ENCODE measurements around the gene ANP32B.

Gene ANP32B

GRCh38 chr9:98047002-98047401, 63.9 kb downstream of the ANP32B start:
- peaks cover 32% of the 10 kb centered on the region for H3K79me2 ChIP-seq (ENCODE audit: control insufficient read depth, insufficient read depth, low read length, unreplicated experiment)
- H3K27ac ChIP-seq (ENCODE audit: low read depth, low read length) = no peak overlapping the region
- H3K27me3 ChIP-seq (ENCODE audit: insufficient read depth, low read length) = no peaks in the 10 kb centered on the region
- H3K4me1 ChIP-seq (ENCODE audit: control insufficient read depth, insufficient read depth, low read length, unreplicated experiment) = peaks cover 14% of the 10 kb centered on the region
- H3K36me3 ChIP-seq (ENCODE audit: insufficient read depth, low read length) = no peaks in the 10 kb centered on the region
- H2AFZ ChIP-seq (ENCODE audit: low read length, unreplicated experiment) = no peak overlapping the region
- H3K4me3 ChIP-seq (ENCODE audit: low read depth, low read length) = peak overlapping the region; percentile 79; the same call in 1 of the 2 replicates

GRCh38 chr9:98049288-98050072, 66.3 kb downstream of the ANP32B start:
- no peak overlapping the region for H2AFZ ChIP-seq (ENCODE audit: low read length, unreplicated experiment)
- H3K4me1 ChIP-seq (ENCODE audit: control insufficient read depth, insufficient read depth, low read length, unreplicated experiment) = peaks cover 14% of the 10 kb centered on the region
- H3K79me2 ChIP-seq (ENCODE audit: control insufficient read depth, insufficient read depth, low read length, unreplicated experiment) = peaks cover 35% of the 10 kb centered on the region
- H3K27me3 ChIP-seq (ENCODE audit: insufficient read depth, low read length) = no peaks in the 10 kb centered on the region
- H3K27ac ChIP-seq (ENCODE audit: low read depth, low read length) = no peak overlapping the region
- no peak overlapping the region for H3K4me3 ChIP-seq (ENCODE audit: low read depth, low read length)
- H3K36me3 ChIP-seq (ENCODE audit: insufficient read depth, low read length) = no peaks in the 10 kb centered on the region

GRCh38 chr9:98050351-98050750, 67.2 kb downstream of the ANP32B start:
- Histone ChIP-seq H3K4me3 (ENCODE audit: low read depth, low read length) (no peak overlapping the region), H3K79me2 (ENCODE audit: control insufficient read depth, insufficient read depth, low read length, unreplicated experiment) (peaks cover 29% of the 10 kb centered on the region), H3K27ac (ENCODE audit: low read depth, low read length) (no peak overlapping the region), H3K36me3 (ENCODE audit: insufficient read depth, low read length) (no peaks in the 10 kb centered on the region), H2AFZ (ENCODE audit: low read length, unreplicated experiment) (no peak overlapping the region), H3K4me1 (ENCODE audit: control insufficient read depth, insufficient read depth, low read length, unreplicated experiment) (peaks cover 8% of the 10 kb centered on the region), H3K27me3 (ENCODE audit: insufficient read depth, low read length) (no peaks in the 10 kb centered on the region)

GRCh38 chr9:98054376-98054951, 71.3 kb downstream of the ANP32B start:
- Histone ChIP-seq H3K27me3 (ENCODE audit: insufficient read depth, low read length) (no peaks in the 10 kb centered on the region), H3K79me2 (ENCODE audit: control insufficient read depth, insufficient read depth, low read length, unreplicated experiment) (peaks cover 30% of the 10 kb centered on the region), H3K4me1 (ENCODE audit: control insufficient read depth, insufficient read depth, low read length, unreplicated experiment) (peaks cover 17% of the 10 kb centered on the region), H3K4me3 (ENCODE audit: low read depth, low read length) (no peak overlapping the region), H3K36me3 (ENCODE audit: insufficient read depth, low read length) (no peaks in the 10 kb centered on the region), H2AFZ (ENCODE audit: low read length, unreplicated experiment) (no peak overlapping the region), H3K27ac (ENCODE audit: low read depth, low read length) (no peak overlapping the region)

- Histone ChIP-seq H3K4me1 (ENCODE audit: control insufficient read depth, insufficient read depth, low read length, unreplicated experiment) (peaks cover 27% of the 10 kb centered on the region), H3K4me3 (ENCODE audit: low read depth, low read length) (peak within 1 kb of the TSS; percentile 92), H3K27ac (ENCODE audit: low read depth, low read length) (peak within 1 kb of the TSS; percentile 93), H3K27me3 (ENCODE audit: insufficient read depth, low read length) (no peaks in the 10 kb centered on the region), H3K36me3 (ENCODE audit: insufficient read depth, low read length) (peaks cover 4% of the 10 kb centered on the region; the same call in 1 of the 2 replicates), H3K79me2 (ENCODE audit: control insufficient read depth, insufficient read depth, low read length, unreplicated experiment) (peaks cover 42% of the 10 kb centered on the region), H2AFZ (ENCODE audit: low read length, unreplicated experiment) (peak within 1 kb of the TSS; percentile 81)
These were observed 73.4 kb downstream of the ANP32B start, which contains the start of gene NANS for GRCh38 chr9:98056269-98057137. NANS (plus strand) TSS chr9:98056732; CDS start chr9:98056809, 77 bp downstream.

GRCh38 chr9:98057138-98057799, 74.1 kb downstream of the ANP32B start:
- H3K36me3 ChIP-seq (ENCODE audit: insufficient read depth, low read length) = peaks cover 6% of the 10 kb centered on the region; the same call in 1 of the 2 replicates
- peak overlapping the region; percentile 92 for H3K4me3 ChIP-seq (ENCODE audit: low read depth, low read length)
- peak overlapping the region; percentile 10 for H2AFZ ChIP-seq (ENCODE audit: low read length, unreplicated experiment)
- H3K79me2 ChIP-seq (ENCODE audit: control insufficient read depth, insufficient read depth, low read length, unreplicated experiment) = peaks cover 45% of the 10 kb centered on the region
- H3K27ac ChIP-seq (ENCODE audit: low read depth, low read length) = peak overlapping the region; percentile 79
- no peaks in the 10 kb centered on the region for H3K27me3 ChIP-seq (ENCODE audit: insufficient read depth, low read length)
- peaks cover 27% of the 10 kb centered on the region for H3K4me1 ChIP-seq (ENCODE audit: control insufficient read depth, insufficient read depth, low read length, unreplicated experiment)

- Histone ChIP-seq H3K27me3 (ENCODE audit: insufficient read depth, low read length) (no peaks in the 10 kb centered on the region), H3K4me3 (ENCODE audit: low read depth, low read length) (no peak overlapping the region), H3K79me2 (ENCODE audit: control insufficient read depth, insufficient read depth, low read length, unreplicated experiment) (peaks cover 59% of the 10 kb centered on the region), H3K27ac (ENCODE audit: low read depth, low read length) (no peak overlapping the region), H3K4me1 (ENCODE audit: control insufficient read depth, insufficient read depth, low read length, unreplicated experiment) (peaks cover 29% of the 10 kb centered on the region), H3K36me3 (ENCODE audit: insufficient read depth, low read length) (peaks cover 34% of the 10 kb centered on the region), H2AFZ (ENCODE audit: low read length, unreplicated experiment) (no peak overlapping the region)
These were observed 79.0 kb downstream of the ANP32B start for GRCh38 chr9:98062161-98062560.

GRCh38 chr9:98064623-98065392, 81.7 kb downstream of the ANP32B start:
- peaks cover 45% of the 10 kb centered on the region for H3K36me3 ChIP-seq (ENCODE audit: insufficient read depth, low read length)
- H3K79me2 ChIP-seq (ENCODE audit: control insufficient read depth, insufficient read depth, low read length, unreplicated experiment) = peaks cover 51% of the 10 kb centered on the region
- H3K4me3 ChIP-seq (ENCODE audit: low read depth, low read length) = no peak overlapping the region

More at GRCh38 chr9:98064623-98065392, 81.7 kb downstream of the ANP32B start:
- Histone ChIP-seq H3K27ac (ENCODE audit: low read depth, low read length) (peak overlapping the region; percentile 42; the same call in 1 of the 2 replicates), H2AFZ (ENCODE audit: low read length, unreplicated experiment) (no peak overlapping the region), H3K4me1 (ENCODE audit: control insufficient read depth, insufficient read depth, low read length, unreplicated experiment) (peaks cover 19% of the 10 kb centered on the region), H3K27me3 (ENCODE audit: insufficient read depth, low read length) (no peaks in the 10 kb centered on the region)

All from ACC112 (cell line).